CD4-positive, alpha-beta T cell treated with Interleukin-12 subunit alpha and Interleukin-12 subunit beta, for 1 hour (primary cell): ENCODE data around the gene PCDHGA3.
"Not testable (repeated sequence)": the region's sequence is repeated elsewhere in the genome, so short reads cannot be mapped to it uniquely, and the experiment has no call there.

Experiments
- DNase-seq: peaks from one replicate; pipeline ENCODE4 v3.0.0-alpha.2; 2020

Gene PCDHGA3

GRCh38 chr5:141349917-141350619, 6.4 kb downstream of the PCDHGA3 start, which contains the start of gene PCDHGB1:
TSS of gene PCDHGB1 (plus strand) at chr5:141350099. CDS start at chr5:141350261, 162 bp downstream.
- DNase-seq, result peak; percentile 41

- DNase-seq, result no peak
Observed at GRCh38 chr5:141351591-141351990, 8.0 kb downstream of the PCDHGA3 start.

GRCh38 chr5:141354900-141355469, 11.4 kb downstream of the PCDHGA3 start, which contains the start of gene PCDHGA4:
TSS of gene PCDHGA4 (plus strand) at chr5:141355021. CDS start at chr5:141355108, 87 bp downstream.
- peak; percentile 5 for DNase-seq

- no peak for DNase-seq
Observed at GRCh38 chr5:141355641-141356040, 12.0 kb downstream of the PCDHGA3 start.

- no peak for DNase-seq
Observed at GRCh38 chr5:141356133-141356532, 12.5 kb downstream of the PCDHGA3 start.

GRCh38 chr5:141356950-141357349, 13.3 kb downstream of the PCDHGA3 start:
- no peak for DNase-seq

GRCh38 chr5:141359790-141360426, 16.3 kb downstream of the PCDHGA3 start, which contains the start of gene PCDHGB2:
TSS of gene PCDHGB2 (plus strand) at chr5:141359994. CDS start at chr5:141360136, 142 bp downstream.
- peak; percentile 50 for DNase-seq

- DNase-seq, result no peak
Observed at GRCh38 chr5:141360685-141361084, 17.1 kb downstream of the PCDHGA3 start.

GRCh38 chr5:141362719-141363118, 19.1 kb downstream of the PCDHGA3 start:
- DNase-seq, result no peak

- DNase-seq, result no peak
Observed at GRCh38 chr5:141363952-141364660, 20.5 kb downstream of the PCDHGA3 start, which contains the start of gene PCDHGA5. TSS of gene PCDHGA5 (plus strand) at chr5:141364162. CDS start at chr5:141364331, 169 bp downstream.

- DNase-seq, result no peak
Observed at GRCh38 chr5:141366016-141366896, 22.6 kb downstream of the PCDHGA3 start.

- peak; percentile 48 for DNase-seq
Observed at GRCh38 chr5:141369994-141370848, 26.6 kb downstream of the PCDHGA3 start, which contains the start of gene PCDHGB3. TSS of gene PCDHGB3 (plus strand) at chr5:141370242. CDS start at chr5:141370395, 153 bp downstream.

- DNase-seq, result no peak
Observed at GRCh38 chr5:141371572-141372475, 28.2 kb downstream of the PCDHGA3 start.

- DNase-seq, result peak; percentile 13
Observed at GRCh38 chr5:141373673-141374317, 30.2 kb downstream of the PCDHGA3 start, which contains the start of gene PCDHGA6. TSS of gene PCDHGA6 (plus strand) at chr5:141373891. CDS start at chr5:141374084, 193 bp downstream.

GRCh38 chr5:141374627-141375026, 31.0 kb downstream of the PCDHGA3 start:
- DNase-seq, result no peak

GRCh38 chr5:141375444-141376155, 32.0 kb downstream of the PCDHGA3 start:
- DNase-seq, result not testable (repeated sequence)

GRCh38 chr5:141382469-141383294, 39.1 kb downstream of the PCDHGA3 start, which contains the start of gene PCDHGA7:
TSS of gene PCDHGA7 (plus strand) at chr5:141382742. CDS start at chr5:141382900, 158 bp downstream.
- no peak for DNase-seq
